Measurements from ENCODE around the gene RNF114. TPM values are rescaled to one million over a fixed set of nuclear protein-coding genes. Genes with fewer than 3 reads are reported as not detected.

RNF114 gene
- total RNA-seq, 1 donor: 78.5 TPM

DNA sequence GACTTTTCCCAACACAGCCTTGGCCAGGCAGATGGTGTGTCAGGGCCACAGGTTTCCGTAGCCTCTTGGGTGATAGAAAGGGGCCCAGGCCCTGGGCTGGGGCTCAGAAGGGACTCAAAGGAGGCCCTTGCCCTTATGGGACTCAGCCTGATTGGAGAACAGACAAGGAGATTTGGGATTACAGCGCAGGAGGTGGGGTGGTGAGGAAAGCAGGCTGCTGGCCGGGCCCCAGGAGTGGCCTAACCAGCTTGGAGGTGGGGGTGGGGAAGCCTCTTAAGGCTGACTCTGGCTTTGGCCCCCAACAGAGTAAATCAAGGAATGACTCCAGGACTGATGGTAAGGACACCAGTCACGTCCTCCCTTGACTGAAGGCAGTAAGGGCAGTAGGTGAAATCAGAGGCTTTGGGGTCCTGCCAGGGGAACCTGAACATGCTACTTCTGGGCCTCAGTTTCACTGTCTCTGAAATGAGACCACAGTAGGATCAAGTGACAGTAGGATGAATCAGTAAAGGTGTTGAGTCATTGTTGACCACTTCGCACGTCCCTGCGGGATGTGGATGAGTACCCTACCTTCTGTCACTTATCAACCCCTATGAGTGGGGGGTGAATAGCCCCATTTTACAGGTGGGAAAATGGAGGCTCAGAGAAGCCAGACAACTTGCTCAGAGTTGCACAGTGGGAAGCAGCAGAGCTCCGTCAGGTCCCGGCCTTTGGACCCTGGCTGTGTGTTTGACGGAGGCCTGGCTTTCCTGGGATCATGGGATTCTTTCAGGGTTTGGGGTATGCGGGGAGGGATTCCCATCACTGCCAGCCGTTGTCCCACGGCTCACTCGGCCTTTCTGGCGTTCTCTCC is 51.0 kb downstream of the RNF114 start:
- Histone ChIP-seq H3K36me3 (ENCODE audit: insufficient read depth, low read length) (peaks cover 22% of the 10 kb centered on the region), H3K27me3 (ENCODE audit: insufficient read depth, low read length) (no peaks in the 10 kb centered on the region), H4K20me1 (ENCODE audit: insufficient read depth, low read length) (peaks cover 42% of the 10 kb centered on the region), H3K9me3 (ENCODE audit: low read depth, low read length) (no peaks in the 10 kb centered on the region), H2AFZ (ENCODE audit: low read length) (no peak overlapping the region), H3K4me2 (ENCODE audit: insufficient read depth, low read length) (peak overlapping the region; percentile 95), H3K4me3 (ENCODE audit: insufficient read depth, low read length) (no peak overlapping the region), H3K27ac (ENCODE audit: low read depth, low read length) (peak overlapping the region; percentile 76), H3K79me2 (ENCODE audit: insufficient read depth, low read length) (peaks cover 48% of the 10 kb centered on the region), H3K4me1 (ENCODE audit: insufficient read depth, low read length) (peaks cover 72% of the 10 kb centered on the region)
- TF ChIP-seq, protein P1, sequence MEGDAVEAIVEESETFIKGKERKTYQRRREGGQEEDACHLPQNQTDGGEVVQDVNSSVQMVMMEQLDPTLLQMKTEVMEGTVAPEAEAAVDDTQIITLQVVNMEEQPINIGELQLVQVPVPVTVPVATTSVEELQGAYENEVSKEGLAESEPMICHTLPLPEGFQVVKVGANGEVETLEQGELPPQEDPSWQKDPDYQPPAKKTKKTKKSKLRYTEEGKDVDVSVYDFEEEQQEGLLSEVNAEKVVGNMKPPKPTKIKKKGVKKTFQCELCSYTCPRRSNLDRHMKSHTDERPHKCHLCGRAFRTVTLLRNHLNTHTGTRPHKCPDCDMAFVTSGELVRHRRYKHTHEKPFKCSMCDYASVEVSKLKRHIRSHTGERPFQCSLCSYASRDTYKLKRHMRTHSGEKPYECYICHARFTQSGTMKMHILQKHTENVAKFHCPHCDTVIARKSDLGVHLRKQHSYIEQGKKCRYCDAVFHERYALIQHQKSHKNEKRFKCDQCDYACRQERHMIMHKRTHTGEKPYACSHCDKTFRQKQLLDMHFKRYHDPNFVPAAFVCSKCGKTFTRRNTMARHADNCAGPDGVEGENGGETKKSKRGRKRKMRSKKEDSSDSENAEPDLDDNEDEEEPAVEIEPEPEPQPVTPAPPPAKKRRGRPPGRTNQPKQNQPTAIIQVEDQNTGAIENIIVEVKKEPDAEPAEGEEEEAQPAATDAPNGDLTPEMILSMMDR (IDR thresholded peaks at IDR 0.05; ENCODE audit: extremely low read depth, low read depth, low read length): no peak
- peak; percentile 93 for DNase-seq (ENCODE audit: insufficient read length, low spot score, missing footprints)

DNA sequence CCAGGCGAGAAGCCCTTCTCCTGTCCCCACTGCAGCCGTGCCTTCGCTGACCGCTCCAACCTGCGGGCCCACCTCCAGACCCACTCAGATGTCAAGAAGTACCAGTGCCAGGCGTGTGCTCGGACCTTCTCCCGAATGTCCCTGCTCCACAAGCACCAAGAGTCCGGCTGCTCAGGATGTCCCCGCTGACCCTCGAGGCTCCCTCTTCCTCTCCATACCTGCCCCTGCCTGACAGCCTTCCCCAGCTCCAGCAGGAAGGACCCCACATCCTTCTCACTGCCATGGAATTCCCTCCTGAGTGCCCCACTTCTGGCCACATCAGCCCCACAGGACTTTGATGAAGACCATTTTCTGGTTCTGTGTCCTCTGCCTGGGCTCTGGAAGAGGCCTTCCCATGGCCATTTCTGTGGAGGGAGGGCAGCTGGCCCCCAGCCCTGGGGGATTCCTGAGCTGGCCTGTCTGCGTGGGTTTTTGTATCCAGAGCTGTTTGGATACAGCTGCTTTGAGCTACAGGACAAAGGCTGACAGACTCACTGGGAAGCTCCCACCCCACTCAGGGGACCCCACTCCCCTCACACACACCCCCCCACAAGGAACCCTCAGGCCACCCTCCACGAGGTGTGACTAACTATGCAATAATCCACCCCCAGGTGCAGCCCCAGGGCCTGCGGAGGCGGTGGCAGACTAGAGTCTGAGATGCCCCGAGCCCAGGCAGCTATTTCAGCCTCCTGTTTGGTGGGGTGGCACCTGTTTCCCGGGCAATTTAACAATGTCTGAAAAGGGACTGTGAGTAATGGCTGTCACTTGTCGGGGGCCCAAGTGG is 51.9 kb downstream of the RNF114 start:
- H3K27ac ChIP-seq (ENCODE audit: low read depth, low read length): peak overlapping the region; percentile 76
- H2AFZ ChIP-seq (ENCODE audit: low read length): no peak overlapping the region
- peaks cover 45% of the 10 kb centered on the region for H3K79me2 ChIP-seq (ENCODE audit: insufficient read depth, low read length)
- no peak overlapping the region for H3K4me3 ChIP-seq (ENCODE audit: insufficient read depth, low read length)
- H4K20me1 ChIP-seq (ENCODE audit: insufficient read depth, low read length): peaks cover 40% of the 10 kb centered on the region
- no peaks in the 10 kb centered on the region for H3K27me3 ChIP-seq (ENCODE audit: insufficient read depth, low read length)
- DNase-seq (ENCODE audit: insufficient read length, low spot score, missing footprints): no peak
- no peaks in the 10 kb centered on the region for H3K9me3 ChIP-seq (ENCODE audit: low read depth, low read length)
- no peak overlapping the region for H3K4me2 ChIP-seq (ENCODE audit: insufficient read depth, low read length)
- peaks cover 22% of the 10 kb centered on the region for H3K36me3 ChIP-seq (ENCODE audit: insufficient read depth, low read length)
- TF ChIP-seq, protein P1 (IDR thresholded peaks at IDR 0.05; ENCODE audit: extremely low read depth, low read depth, low read length): no peak
- peaks cover 69% of the 10 kb centered on the region for H3K4me1 ChIP-seq (ENCODE audit: insufficient read depth, low read length)

GRCh38 chr20:49989234-49990065 is 53.3 kb downstream of the RNF114 start:
- Histone ChIP-seq H3K4me3 (ENCODE audit: insufficient read depth, low read length) (no peak overlapping the region), H3K36me3 (ENCODE audit: insufficient read depth, low read length) (peaks cover 16% of the 10 kb centered on the region)

More at GRCh38 chr20:49989234-49990065, 53.3 kb downstream of the RNF114 start:
- H3K27ac ChIP-seq (ENCODE audit: low read depth, low read length): peak overlapping the region; percentile 76
- TF ChIP-seq, protein P1 (IDR thresholded peaks at IDR 0.05; ENCODE audit: extremely low read depth, low read depth, low read length): no peak
- peaks cover 31% of the 10 kb centered on the region for H3K79me2 ChIP-seq (ENCODE audit: insufficient read depth, low read length)
- H3K4me2 ChIP-seq (ENCODE audit: insufficient read depth, low read length): peak overlapping the region; percentile 16
- H3K27me3 ChIP-seq (ENCODE audit: insufficient read depth, low read length): no peaks in the 10 kb centered on the region
- DNase-seq (ENCODE audit: insufficient read length, low spot score, missing footprints): peak; percentile 94
- H3K4me1 ChIP-seq (ENCODE audit: insufficient read depth, low read length): peaks cover 60% of the 10 kb centered on the region
- peak overlapping the region; percentile 82 for H2AFZ ChIP-seq (ENCODE audit: low read length)
- peaks cover 30% of the 10 kb centered on the region for H4K20me1 ChIP-seq (ENCODE audit: insufficient read depth, low read length)
- no peaks in the 10 kb centered on the region for H3K9me3 ChIP-seq (ENCODE audit: low read depth, low read length)

All from osteoblast (primary cell).